Astrocyte (in vitro differentiated cells and primary cell): ENCODE results near the gene BICD1. TPM values are rescaled to one million over a fixed set of nuclear protein-coding genes. Genes with fewer than 3 reads are reported as not detected.

Source experiments
- DNase-seq: peaks from one replicate; pipeline ENCODE4 v3.0.0-alpha.2; 2010; ENCODE audit warnings: low read depth
- FAIRE-seq: peaks from 2 replicates; lab custom pipeline; 2011; peaks lifted over from hg19 to GRCh38; lab: Jason Lieb, UNC
- H2AFZ ChIP-seq: 2 replicates; pipeline ENCODE4 v1.6.0; 2012; ENCODE audit warnings: low read depth, low read length, inconsistent platforms
- H3K27ac ChIP-seq: 2 replicates; pipeline ENCODE4 v1.5.1; 2011; ENCODE audit warnings: low read depth, low read length, inconsistent platforms
- H3K27me3 ChIP-seq: 2 replicates; pipeline ENCODE4 v1.6.0; 2011; ENCODE audit warnings: low read length, inconsistent platforms; ENCODE audit not compliant: insufficient read depth
- H3K36me3 ChIP-seq: 2 replicates; pipeline ENCODE4 v1.5.1; 2011; ENCODE audit warnings: low read length, inconsistent platforms; ENCODE audit not compliant: insufficient read depth
- H3K4me1 ChIP-seq: 2 replicates; pipeline ENCODE4 v1.5.1; 2011; ENCODE audit warnings: low read length, inconsistent platforms; ENCODE audit not compliant: insufficient read depth
- H3K4me2 ChIP-seq: 2 replicates; pipeline ENCODE4 v1.6.0; 2012; ENCODE audit warnings: low read length, inconsistent platforms
- H3K4me3 ChIP-seq: 2 replicates; pipeline ENCODE4 v1.5.1; 2011; ENCODE audit warnings: low read depth, mild to moderate bottlenecking, low read length, inconsistent platforms; ENCODE audit not compliant: insufficient read depth
- H3K79me2 ChIP-seq: 2 replicates; pipeline ENCODE4 v1.6.0; 2012; ENCODE audit warnings: mild to moderate bottlenecking, low read length, inconsistent platforms; ENCODE audit not compliant: insufficient read depth
- H3K9ac ChIP-seq: 2 replicates; pipeline ENCODE4 v1.6.0; 2012; ENCODE audit warnings: mild to moderate bottlenecking, low read length, inconsistent platforms
- H3K9me3 ChIP-seq: 2 replicates; pipeline ENCODE4 v1.5.1; 2012; ENCODE audit warnings: low read depth, mild to moderate bottlenecking, low read length, inconsistent platforms; ENCODE audit not compliant: insufficient read depth
- H4K20me1 ChIP-seq: 2 replicates; pipeline ENCODE4 v1.6.0; 2012; ENCODE audit warnings: low read length, inconsistent platforms; ENCODE audit not compliant: insufficient read depth
- H3K27ac Mint-ChIP-seq: one replicate; pipeline ENCODE4 v1.8.0; 2021; ENCODE audit warnings: mild to moderate bottlenecking, mixed read lengths; ENCODE audit not compliant: unreplicated experiment
- H3K27me3 Mint-ChIP-seq: one replicate; pipeline ENCODE4 v1.8.0; 2021; ENCODE audit warnings: low read depth, mixed read lengths; ENCODE audit not compliant: unreplicated experiment
- H3K36me3 Mint-ChIP-seq: one replicate; pipeline ENCODE4 v1.8.0; 2021; ENCODE audit warnings: low read depth, mixed read lengths; ENCODE audit not compliant: unreplicated experiment
- H3K4me1 Mint-ChIP-seq: one replicate; pipeline ENCODE4 v1.8.0; 2021; ENCODE audit warnings: low read depth, mixed read lengths; ENCODE audit not compliant: unreplicated experiment
- H3K4me3 Mint-ChIP-seq: one replicate; pipeline ENCODE4 v1.8.0; 2021; ENCODE audit warnings: mild to moderate bottlenecking, moderate library complexity, mixed read lengths; ENCODE audit not compliant: unreplicated experiment
- H3K9me3 Mint-ChIP-seq: one replicate; pipeline ENCODE4 v1.8.0; 2021; ENCODE audit warnings: mild to moderate bottlenecking, mixed read lengths; ENCODE audit not compliant: unreplicated experiment
- CTCF ChIP-seq: IDR thresholded peaks from 2 replicates; pipeline ENCODE4 v1.5.1; 2011; ENCODE audit warnings: low read depth, mild to moderate bottlenecking, inconsistent platforms, low read length, moderate library complexity; ENCODE audit not compliant: insufficient read depth
- EZH2 ChIP-seq: IDR thresholded peaks from 2 replicates; pipeline ENCODE4 v1.6.1; 2012; ENCODE audit warnings: mild to moderate bottlenecking, low read length, inconsistent platforms; ENCODE audit not compliant: insufficient read depth
- total RNA-seq: library from RNA; stranded (reverse); gene quantifications from 2 replicates; pipeline ENCODE4 v1.2.1, GENCODE V29; 2021

The BICD1 gene
- total RNA-seq, 1 donor from 2014 or later, result 28.7 TPM

- no peaks in the 10 kb centered on the region for H3K36me3 ChIP-seq
- peaks cover 1% of the 10 kb centered on the region for H3K27me3 Mint-ChIP-seq
- no peaks in the 10 kb centered on the region for H3K79me2 ChIP-seq
- no peaks in the 10 kb centered on the region for H3K9me3 Mint-ChIP-seq
- no peak overlapping the region for H3K27ac ChIP-seq
- H3K27me3 ChIP-seq, result no peaks in the 10 kb centered on the region
- FAIRE-seq (no peak), DNase-seq (no peak)
- H3K4me1 ChIP-seq, result no peaks in the 10 kb centered on the region
- no peak overlapping the region for H3K27ac Mint-ChIP-seq
- H3K9ac ChIP-seq, result no peak overlapping the region
- TF ChIP-seq CTCF (no peak), EZH2 (no peak)
- H2AFZ ChIP-seq, result no peak overlapping the region
- H3K4me3 ChIP-seq, result no peak overlapping the region
- no peaks in the 10 kb centered on the region for H4K20me1 ChIP-seq
- H3K4me3 Mint-ChIP-seq, result no peak overlapping the region
- H3K9me3 ChIP-seq, result no peaks in the 10 kb centered on the region
- no peak overlapping the region for H3K4me2 ChIP-seq
- H3K4me1 Mint-ChIP-seq, result no peaks in the 10 kb centered on the region
- peaks cover 2% of the 10 kb centered on the region for H3K36me3 Mint-ChIP-seq
These were observed 32.2 kb upstream of the BICD1 start for GRCh38 chr12:32074432-32074831.

GRCh38 chr12:32076941-32077340 is 29.7 kb upstream of the BICD1 start:
- no peak for FAIRE-seq
- Histone ChIP-seq H3K9me3 (no peaks in the 10 kb centered on the region), H4K20me1 (no peaks in the 10 kb centered on the region), H3K4me2 (no peak overlapping the region), H3K9ac (no peak overlapping the region), H3K79me2 (no peaks in the 10 kb centered on the region), H3K27ac (no peak overlapping the region), H3K4me1 (no peaks in the 10 kb centered on the region), H3K27me3 (no peaks in the 10 kb centered on the region), H3K36me3 (no peaks in the 10 kb centered on the region), H3K4me3 (no peak overlapping the region), H2AFZ (no peak overlapping the region)
- Mint-ChIP-seq H3K9me3 (no peaks in the 10 kb centered on the region), H3K4me1 (peaks cover 8% of the 10 kb centered on the region), H3K27me3 (peaks cover 1% of the 10 kb centered on the region), H3K36me3 (peaks cover 2% of the 10 kb centered on the region), H3K27ac (no peak overlapping the region), H3K4me3 (no peak overlapping the region)
- DNase-seq, result no peak
- TF ChIP-seq EZH2, result no peak
- TF ChIP-seq CTCF, result no peak

GRCh38 chr12:32080435-32080834 is 26.2 kb upstream of the BICD1 start:
- FAIRE-seq (peak; percentile 45), DNase-seq (no peak)
- Mint-ChIP-seq H3K9me3 (no peaks in the 10 kb centered on the region), H3K4me1 (peaks cover 9% of the 10 kb centered on the region), H3K4me3 (no peak overlapping the region), H3K27me3 (peaks cover 1% of the 10 kb centered on the region), H3K27ac (no peak overlapping the region), H3K36me3 (no peaks in the 10 kb centered on the region)
- H4K20me1 ChIP-seq, result no peaks in the 10 kb centered on the region
- H3K27me3 ChIP-seq, result no peaks in the 10 kb centered on the region
- no peak overlapping the region for H3K9ac ChIP-seq
- H3K4me3 ChIP-seq, result no peak overlapping the region
- H3K4me1 ChIP-seq, result no peaks in the 10 kb centered on the region
- TF ChIP-seq EZH2 (no peak), CTCF (no peak)
- H2AFZ ChIP-seq, result no peak overlapping the region
- no peak overlapping the region for H3K27ac ChIP-seq
- H3K79me2 ChIP-seq, result no peaks in the 10 kb centered on the region
- no peaks in the 10 kb centered on the region for H3K36me3 ChIP-seq
- H3K9me3 ChIP-seq, result no peaks in the 10 kb centered on the region
- H3K4me2 ChIP-seq, result no peak overlapping the region
